Ascending aorta (tissue), 2 donors: ENCODE results near the gene NTM. TPM values are rescaled to one million over a fixed set of nuclear protein-coding genes. Genes with fewer than 3 reads are reported as not detected.

Source experiments
- DNase-seq, 2 donors: peaks; one replicate each; pipeline ENCODE4 v3.0.0-alpha.2; 2019; ENCODE audit warnings: low spot score in 2 of 2
- H3K27ac ChIP-seq, 2 donors: fragments of 200-600 bp; sonication (generic); one replicate each; pipeline ENCODE4 v1.5.1; 2016 to 2017; ENCODE audit warnings: mild to moderate bottlenecking in 1 of 2
- H3K27me3 ChIP-seq: fragments of 200-600 bp; sonication (generic); one replicate; pipeline ENCODE4 v1.5.1; 2017
- H3K36me3 ChIP-seq, 2 donors: fragments of 200-600 bp; sonication (generic); one replicate each; pipeline ENCODE4 v1.5.1; 2016
- H3K4me1 ChIP-seq, 2 donors: fragments of 200-600 bp; sonication (generic); one replicate each; pipeline ENCODE4 v1.5.1; 2016 to 2017; ENCODE audit warnings: mild to moderate bottlenecking in 1 of 2
- H3K4me3 ChIP-seq, 2 donors: fragments of 200-600 bp; sonication (generic); one replicate each; pipeline ENCODE4 v1.5.1; 2016 to 2017; ENCODE audit warnings: mild to moderate bottlenecking in 1 of 2
- H3K9me3 ChIP-seq, 2 donors: fragments of 200-600 bp; sonication (generic); one replicate each; pipeline ENCODE4 v1.5.1; 2016
- intact Hi-C: fragments of 100-400 bp; cut with DNase I; formaldehyde crosslinking; loops from one replicate; pipeline ENCODE4 v1.15.1; 2023
- total RNA-seq: library from RNA; depleted of rRNA; stranded (reverse); fragments of >200 nt; gene quantifications from one replicate; pipeline ENCODE4 v1.1.0, GENCODE V29; 2016
- TF ChIP-seq, protein P1 (sequence below), 3 experiments: fragments of 200-600 bp in 2 of 3; fragments of 450-650 bp in 1 of 3; sonication (generic) in 2 of 3; IDR thresholded peaks; one replicate each; pipeline ENCODE4 v1.5.1; 2016 to 2019; ENCODE audit warnings: antibody characterized with exemption in 3 of 3, mild to moderate bottlenecking in 1 of 3, moderate library complexity in 1 of 3

The NTM gene
- total RNA-seq, 1 donor from 2014 or later, result not detected

DNA sequence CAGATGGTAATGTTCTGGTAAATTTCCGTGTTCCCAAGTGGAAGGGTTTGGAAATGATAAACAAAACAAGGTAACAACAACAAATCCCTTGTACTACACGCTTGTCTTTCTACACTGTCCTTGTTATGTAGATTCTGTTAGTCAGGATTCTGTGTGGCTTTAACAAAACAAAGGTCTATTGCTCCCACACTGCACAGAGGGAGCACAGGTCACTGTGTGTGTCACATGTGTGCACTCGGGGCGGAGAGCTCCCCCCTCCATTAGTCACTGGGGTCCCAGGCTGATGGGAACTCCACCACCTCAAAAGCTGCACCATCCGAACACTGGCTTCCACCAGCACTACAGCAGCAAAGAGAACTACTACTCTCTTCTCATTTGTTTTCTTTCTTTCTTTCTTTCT is 227.9 kb downstream of the NTM start:
- intact Hi-C loops, result no loop called here
- no peaks in the 10 kb centered on the region for H3K36me3 ChIP-seq
- no peak overlapping the region for H3K27ac ChIP-seq

DNA sequence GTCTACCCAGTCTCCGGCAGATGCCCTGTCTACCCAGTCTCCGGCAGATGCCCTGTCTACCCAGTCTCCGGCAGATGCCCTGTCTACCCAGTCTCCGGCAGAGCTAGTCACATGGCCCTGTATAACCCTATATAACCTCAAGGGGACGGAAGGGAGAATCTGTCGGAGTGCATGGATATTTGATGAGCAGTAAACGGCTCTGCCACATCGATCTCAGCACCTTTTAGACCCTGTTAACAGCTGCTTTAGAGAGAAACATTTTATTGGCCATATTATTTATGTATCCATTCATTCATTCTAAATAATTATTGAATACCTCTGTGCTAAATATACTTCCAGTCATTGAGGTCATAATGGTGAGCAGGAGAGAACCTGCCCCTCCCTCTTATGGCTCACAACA is 228.9 kb downstream of the NTM start:
- Histone ChIP-seq H3K9me3 (no peaks in the 10 kb centered on the region), H3K27ac (no peak overlapping the region), H3K36me3 (no peaks in the 10 kb centered on the region), H3K4me1 (no peaks in the 10 kb centered on the region), H3K27me3 (no peaks in the 10 kb centered on the region), H3K4me3 (no peak overlapping the region)
- intact Hi-C loops, result no loop called here
- TF ChIP-seq, protein P1, sequence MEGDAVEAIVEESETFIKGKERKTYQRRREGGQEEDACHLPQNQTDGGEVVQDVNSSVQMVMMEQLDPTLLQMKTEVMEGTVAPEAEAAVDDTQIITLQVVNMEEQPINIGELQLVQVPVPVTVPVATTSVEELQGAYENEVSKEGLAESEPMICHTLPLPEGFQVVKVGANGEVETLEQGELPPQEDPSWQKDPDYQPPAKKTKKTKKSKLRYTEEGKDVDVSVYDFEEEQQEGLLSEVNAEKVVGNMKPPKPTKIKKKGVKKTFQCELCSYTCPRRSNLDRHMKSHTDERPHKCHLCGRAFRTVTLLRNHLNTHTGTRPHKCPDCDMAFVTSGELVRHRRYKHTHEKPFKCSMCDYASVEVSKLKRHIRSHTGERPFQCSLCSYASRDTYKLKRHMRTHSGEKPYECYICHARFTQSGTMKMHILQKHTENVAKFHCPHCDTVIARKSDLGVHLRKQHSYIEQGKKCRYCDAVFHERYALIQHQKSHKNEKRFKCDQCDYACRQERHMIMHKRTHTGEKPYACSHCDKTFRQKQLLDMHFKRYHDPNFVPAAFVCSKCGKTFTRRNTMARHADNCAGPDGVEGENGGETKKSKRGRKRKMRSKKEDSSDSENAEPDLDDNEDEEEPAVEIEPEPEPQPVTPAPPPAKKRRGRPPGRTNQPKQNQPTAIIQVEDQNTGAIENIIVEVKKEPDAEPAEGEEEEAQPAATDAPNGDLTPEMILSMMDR (IDR thresholded peaks at IDR 0.05), result no peak
- DNase-seq, result no peak

More for the DNA sequence above, 227.9 kb downstream of the NTM start:
- no peak for DNase-seq
- Histone ChIP-seq H3K27me3 (no peaks in the 10 kb centered on the region), H3K4me1 (no peaks in the 10 kb centered on the region), H3K4me3 (no peak overlapping the region), H3K9me3 (no peaks in the 10 kb centered on the region)
- TF ChIP-seq, protein P1 (IDR thresholded peaks at IDR 0.05), result no peak

GRCh38 chr11:131600628-131601027 is 230.2 kb downstream of the NTM start:
- H3K4me1 ChIP-seq, result no peaks in the 10 kb centered on the region
- intact Hi-C loops, result no loop called here
- H3K27ac ChIP-seq, result no peak overlapping the region
- TF ChIP-seq, protein P1 (IDR thresholded peaks at IDR 0.05), result no peak
- no peaks in the 10 kb centered on the region for H3K27me3 ChIP-seq
- no peak overlapping the region for H3K4me3 ChIP-seq
- H3K9me3 ChIP-seq, result no peaks in the 10 kb centered on the region
- DNase-seq, result no peak
- no peaks in the 10 kb centered on the region for H3K36me3 ChIP-seq

GRCh38 chr11:131601586-131601985 is 231.2 kb downstream of the NTM start:
- no peaks in the 10 kb centered on the region for H3K36me3 ChIP-seq
- H3K27ac ChIP-seq, result no peak overlapping the region
- no peaks in the 10 kb centered on the region for H3K27me3 ChIP-seq
- no peaks in the 10 kb centered on the region for H3K4me1 ChIP-seq
- no peak overlapping the region for H3K4me3 ChIP-seq
- no peak for DNase-seq
- intact Hi-C loops, result no loop called here
- H3K9me3 ChIP-seq, result no peaks in the 10 kb centered on the region
- TF ChIP-seq, protein P1 (IDR thresholded peaks at IDR 0.05), result no peak

- intact Hi-C loops, result no loop called here
- TF ChIP-seq, protein P1 (IDR thresholded peaks at IDR 0.05), result no peak
- Histone ChIP-seq H3K27me3 (no peaks in the 10 kb centered on the region), H3K27ac (no peak overlapping the region), H3K4me1 (no peaks in the 10 kb centered on the region), H3K36me3 (no peaks in the 10 kb centered on the region), H3K9me3 (no peaks in the 10 kb centered on the region), H3K4me3 (no peak overlapping the region)
- no peak for DNase-seq
Measured at GRCh38 chr11:131602431-131602830, 232.0 kb downstream of the NTM start.

DNA sequence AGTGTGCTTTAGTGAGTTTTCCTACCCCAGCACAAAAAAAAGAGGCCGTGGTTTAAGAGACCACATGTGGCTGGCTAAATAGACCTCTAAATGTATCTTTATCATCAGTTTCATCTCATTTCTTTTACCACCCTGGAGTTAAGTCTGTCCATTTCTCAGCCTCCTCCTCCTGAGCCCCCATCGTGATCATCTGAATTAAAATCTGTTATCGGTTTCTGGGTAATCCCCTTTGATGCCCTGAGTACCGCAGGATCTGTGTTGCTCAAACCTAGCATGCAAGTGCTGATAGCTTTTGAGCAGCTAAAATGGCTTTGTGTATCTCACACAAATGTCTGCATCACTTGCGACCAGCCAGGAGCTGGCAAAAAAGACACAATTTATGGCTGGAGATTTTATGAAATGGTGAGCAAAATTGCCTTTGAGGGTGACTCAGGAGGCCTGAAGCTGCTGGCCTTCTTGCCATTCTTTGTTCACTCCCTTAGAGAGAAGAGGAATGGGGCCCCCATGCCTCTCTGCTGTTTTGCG is 236.5 kb downstream of the NTM start:
- Histone ChIP-seq H3K27ac (no peak overlapping the region), H3K4me1 (no peaks in the 10 kb centered on the region), H3K4me3 (no peak overlapping the region), H3K36me3 (no peaks in the 10 kb centered on the region), H3K9me3 (no peaks in the 10 kb centered on the region), H3K27me3 (no peaks in the 10 kb centered on the region)
- TF ChIP-seq, protein P1 (IDR thresholded peaks at IDR 0.05), result no peak
- intact Hi-C loops, result no loop called here
- no peak for DNase-seq
